NOMO-1 treated with DMSO at 0.1 percent for 48 hours (cell line): ENCODE results near the gene SDF2L1.
A peak's percentile ranks its signal among the peaks of the same experiment; 100 is the strongest.
"Not testable (repeated sequence)": the region's sequence is repeated elsewhere in the genome, so short reads cannot be mapped to it uniquely, and the experiment has no call there.

Experiments
- DNase-seq: peaks from one replicate; lab custom pipeline; 2025; ENCODE audit not compliant: unreplicated experiment; lab: John Stamatoyannopoulos, UW

Gene SDF2L1, protein sequence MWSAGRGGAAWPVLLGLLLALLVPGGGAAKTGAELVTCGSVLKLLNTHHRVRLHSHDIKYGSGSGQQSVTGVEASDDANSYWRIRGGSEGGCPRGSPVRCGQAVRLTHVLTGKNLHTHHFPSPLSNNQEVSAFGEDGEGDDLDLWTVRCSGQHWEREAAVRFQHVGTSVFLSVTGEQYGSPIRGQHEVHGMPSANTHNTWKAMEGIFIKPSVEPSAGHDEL

GRCh38 chr22:21641789-21642583, at the start of gene SDF2L1:
SDF2L1 (plus strand) TSS chr22:21642302; CDS start chr22:21642337, 35 bp downstream.
- DNase-seq: peak; percentile 98

- no peak for DNase-seq
These were observed 49.7 kb upstream of the SDF2L1 start for GRCh38 chr22:21592422-21592821.

DNA sequence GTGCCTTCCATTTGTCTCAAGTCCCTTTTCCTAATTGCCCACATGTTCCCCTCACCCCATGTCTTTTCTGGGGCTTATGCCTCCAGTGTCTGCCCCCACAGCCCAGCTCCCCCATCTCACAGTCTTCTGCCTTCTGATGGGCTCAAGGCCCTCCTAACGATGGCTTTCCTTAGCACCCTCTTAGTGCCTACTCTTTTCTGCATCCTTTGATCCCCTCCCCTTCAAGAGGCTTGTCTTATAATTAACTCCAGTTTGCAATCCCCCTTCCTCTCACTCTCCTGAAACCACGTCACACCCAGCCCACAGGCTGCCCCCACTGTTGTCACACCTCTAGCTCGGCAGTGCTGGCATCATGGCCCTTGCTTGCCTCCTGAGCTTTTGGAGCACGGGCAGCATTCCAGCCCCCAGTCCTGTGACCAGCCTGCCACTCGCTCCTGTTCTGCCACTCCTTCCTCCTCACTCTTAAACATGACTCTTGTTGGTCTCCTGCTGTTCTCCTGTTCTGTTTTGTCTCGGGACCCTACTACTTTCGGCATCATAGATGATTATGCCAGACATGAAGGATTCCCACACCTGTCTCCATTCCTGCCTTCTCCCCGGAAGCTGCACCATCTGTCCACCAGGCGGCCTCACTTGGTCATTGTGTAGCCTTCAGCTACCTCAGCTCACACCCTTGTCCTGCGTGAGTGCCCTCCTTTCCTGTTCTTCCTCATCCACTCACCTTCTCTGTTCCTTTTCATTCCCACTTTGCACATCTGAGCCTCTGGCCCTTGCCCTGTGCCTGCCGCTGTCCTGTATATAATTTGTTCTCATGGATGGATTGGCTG, 48.5 kb upstream of the SDF2L1 start:
- DNase-seq: no peak

DNA sequence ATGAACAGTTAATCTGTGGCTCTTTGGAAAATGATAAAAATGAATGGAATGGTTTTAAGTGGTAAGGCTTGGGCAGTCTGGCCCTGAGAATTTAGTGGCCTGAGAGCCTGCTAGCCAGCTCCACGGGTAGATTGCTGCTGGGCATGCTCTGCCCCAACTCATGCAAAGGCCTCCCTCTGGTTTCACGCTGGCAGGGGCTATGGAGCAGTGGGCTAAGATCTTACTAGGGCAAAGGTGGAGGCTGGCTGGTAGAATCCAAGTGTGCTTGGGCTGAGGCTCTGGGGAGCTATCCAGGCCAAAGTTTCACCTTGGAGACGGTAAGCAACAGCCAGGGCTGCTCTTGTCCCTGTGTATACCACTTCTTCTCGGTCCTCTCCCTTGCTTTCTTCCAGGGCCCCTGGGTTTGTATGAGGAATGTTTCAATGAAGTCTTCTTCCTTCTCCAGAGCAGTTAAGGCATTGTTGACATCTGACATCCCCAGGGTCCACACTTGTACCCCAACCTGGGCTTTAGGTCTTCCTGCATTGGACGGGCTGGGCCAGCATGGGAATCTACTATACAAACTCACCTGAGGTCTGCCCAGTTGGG, 47.1 kb upstream of the SDF2L1 start:
- no peak for DNase-seq

GRCh38 chr22:21596356-21597135, 45.6 kb upstream of the SDF2L1 start:
- not testable (repeated sequence) for DNase-seq

- no peak for DNase-seq
These were observed 43.8 kb upstream of the SDF2L1 start for GRCh38 chr22:21598302-21598701.

GRCh38 chr22:21599053-21599893, 42.8 kb upstream of the SDF2L1 start:
- no peak for DNase-seq

DNA sequence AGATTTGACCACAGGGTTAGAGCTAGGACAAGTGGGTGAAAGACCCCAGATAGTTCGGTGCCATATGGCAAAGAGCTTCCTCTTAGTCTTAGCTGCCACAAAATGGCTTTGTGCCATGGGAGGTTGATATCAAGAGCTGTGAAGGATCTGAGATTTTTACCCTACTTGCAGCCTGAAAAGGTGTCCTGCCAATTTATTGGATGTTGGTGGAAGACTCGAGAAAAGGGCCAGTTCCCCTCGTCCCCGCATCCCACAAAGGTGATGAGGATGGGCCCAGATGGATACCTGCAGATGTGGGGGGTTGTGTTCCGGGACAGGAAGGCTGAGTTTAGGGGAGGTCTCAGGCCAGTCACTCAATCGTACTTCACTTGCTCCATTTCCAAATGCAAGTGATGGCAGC, 39.5 kb upstream of the SDF2L1 start:
- no peak for DNase-seq

GRCh38 chr22:21603973-21604372, 38.1 kb upstream of the SDF2L1 start:
- DNase-seq: no peak

DNA sequence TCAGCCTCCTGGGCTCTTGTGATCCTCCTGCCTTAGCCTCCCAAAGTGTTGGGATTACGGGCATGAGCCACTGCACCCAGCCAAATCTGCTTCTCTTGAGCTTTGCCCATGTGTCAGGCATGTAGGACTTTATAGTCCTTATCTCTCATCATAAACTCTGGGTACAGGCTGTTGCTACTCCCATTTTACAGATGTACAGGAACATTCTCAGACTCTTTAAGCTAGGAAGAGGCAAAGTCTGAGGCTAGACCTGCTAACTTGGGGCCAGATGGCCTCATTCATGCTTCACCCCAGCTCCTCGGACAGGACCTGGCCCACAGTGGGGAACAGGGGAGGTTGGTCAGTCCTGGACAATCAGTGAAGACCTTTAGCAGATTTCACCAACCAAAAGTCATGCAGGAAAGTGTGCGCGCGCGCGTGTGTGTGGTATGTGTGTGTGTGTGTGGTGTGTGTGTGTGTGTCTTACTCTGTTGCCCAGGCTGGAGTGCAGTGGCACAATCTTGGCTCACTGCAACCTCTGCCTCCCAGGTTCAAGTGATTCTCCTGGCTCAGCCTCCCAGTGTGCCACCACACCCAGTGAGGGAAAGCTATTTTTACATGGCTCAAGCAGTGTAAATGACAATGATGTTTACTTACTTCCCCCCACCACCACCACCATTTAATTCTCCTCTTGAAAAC, 36.1 kb upstream of the SDF2L1 start:
- no peak for DNase-seq

- no peak for DNase-seq
These were observed 35.3 kb upstream of the SDF2L1 start for GRCh38 chr22:21606775-21607174.

DNA sequence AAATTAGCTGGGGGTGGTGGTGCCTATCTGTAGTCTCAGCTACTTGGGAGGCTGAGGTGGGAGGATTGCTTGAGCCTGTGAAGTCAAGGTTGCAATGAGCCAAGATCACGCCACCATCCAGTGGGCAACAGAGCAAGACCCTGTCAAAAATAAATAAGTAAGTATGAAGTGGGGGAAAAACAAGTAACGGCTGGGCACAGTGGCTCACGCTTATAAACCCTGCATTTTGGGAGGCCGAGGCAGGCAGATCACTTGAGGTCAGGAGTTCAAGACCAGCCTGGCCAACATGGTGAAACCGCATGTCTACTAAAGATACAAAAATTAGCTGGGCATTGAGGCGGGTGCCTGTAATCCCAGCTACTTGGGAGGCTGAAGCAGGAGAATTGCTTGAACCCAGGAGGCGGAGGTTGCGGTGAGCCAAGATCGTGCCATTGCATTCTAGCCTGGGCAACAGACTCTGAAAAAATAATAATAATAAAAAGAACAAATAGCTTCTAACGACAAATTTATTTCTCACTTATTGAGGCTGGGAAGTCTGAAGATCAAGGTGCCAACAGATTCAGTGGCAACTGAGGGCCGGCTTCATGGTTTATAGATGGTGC, 32.4 kb upstream of the SDF2L1 start:
- DNase-seq: not testable (repeated sequence)

DNA sequence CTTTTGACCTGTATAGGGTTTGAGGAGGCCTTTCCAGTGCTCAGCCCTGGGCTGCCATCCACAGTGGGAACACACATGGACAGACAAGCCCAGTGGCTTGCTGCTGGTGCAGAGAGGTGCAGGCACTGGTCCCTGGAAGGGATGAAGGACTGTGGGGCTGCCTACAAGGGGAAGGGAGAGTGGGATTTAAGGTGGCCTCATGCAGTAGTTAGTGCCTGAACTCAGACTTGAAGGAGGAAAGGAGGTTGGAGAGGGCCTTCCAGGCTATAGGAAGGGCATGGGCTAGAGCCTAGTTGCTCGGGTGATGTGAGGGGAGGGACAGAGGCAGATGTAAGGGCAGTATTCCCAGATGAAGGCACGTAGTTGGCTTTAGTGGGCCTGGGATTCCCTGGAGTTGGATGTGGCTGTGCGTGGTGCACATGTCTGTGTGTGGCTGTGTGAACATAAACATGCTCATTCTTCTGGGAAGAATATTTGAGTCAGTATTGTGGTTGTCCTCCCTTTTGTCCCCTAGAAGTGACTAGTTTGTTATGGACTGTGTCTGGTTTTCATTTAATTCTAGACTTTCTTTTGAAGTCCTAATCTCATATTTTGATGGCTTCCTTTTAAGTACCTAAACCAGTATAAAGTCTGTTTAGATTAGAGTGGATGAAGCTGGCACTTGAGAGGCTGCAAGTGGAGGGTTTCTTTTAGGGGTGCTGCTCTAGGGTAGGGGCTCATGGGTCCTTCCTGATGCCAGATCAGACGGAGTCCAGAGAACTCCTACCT, 30.7 kb upstream of the SDF2L1 start:
- DNase-seq: no peak

GRCh38 chr22:21612858-21613257, 29.2 kb upstream of the SDF2L1 start:
- DNase-seq: no peak

- DNase-seq: no peak
These were observed 28.4 kb upstream of the SDF2L1 start for GRCh38 chr22:21613553-21614233.

GRCh38 chr22:21615731-21616130, 26.4 kb upstream of the SDF2L1 start:
- no peak for DNase-seq

DNA sequence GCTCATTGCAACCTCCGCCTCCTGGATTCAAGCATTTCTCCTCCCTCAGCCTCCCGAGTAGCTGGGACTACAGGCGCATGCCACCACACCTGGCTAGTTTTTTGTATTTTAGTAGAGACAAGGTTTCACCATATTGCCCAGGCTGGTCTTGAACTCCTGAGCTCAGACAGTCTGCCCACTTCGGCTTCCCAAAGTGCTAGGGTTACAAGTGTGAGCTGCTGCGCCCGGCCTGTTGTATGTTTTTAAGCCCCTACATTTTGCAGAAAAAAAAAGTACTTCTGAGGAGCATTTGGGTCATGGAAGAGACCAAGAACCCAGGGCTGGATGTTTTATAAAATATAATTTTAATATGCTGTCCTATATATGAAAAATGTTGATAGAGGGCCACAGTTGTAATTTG, 24.8 kb upstream of the SDF2L1 start:
- DNase-seq: not testable (repeated sequence)
